Neural progenitor cell (in vitro differentiated cells): Measurements from ENCODE around the gene RRM2. TPM values are rescaled to one million over a fixed set of nuclear protein-coding genes. Genes with fewer than 3 reads are reported as not detected.

Experiments used
- DNase-seq: peaks from one replicate; pipeline ENCODE4 v3.0.0-alpha.2; 2016; ENCODE audit warnings: low spot score
- H2AFZ ChIP-seq: fragments of 200-600 bp; sonication (generic); replicated peaks from 2 replicates; pipeline ENCODE4 v1.6.1; 2016; ENCODE audit warnings: antibody characterized with exemption
- H3F3A ChIP-seq: fragments of 200-600 bp; sonication (generic); 2 replicates; pipeline ENCODE4 v1.6.1; 2016; ENCODE audit warnings: antibody characterized with exemption, low read depth
- H3K27ac ChIP-seq: fragments of 200-600 bp; sonication (generic); 2 replicates; pipeline ENCODE4 v1.5.1; 2016; ENCODE audit warnings: mild to moderate bottlenecking
- H3K27me3 ChIP-seq: fragments of 200-600 bp; sonication (generic); 2 replicates; pipeline ENCODE4 v1.6.1; 2016; ENCODE audit warnings: mild to moderate bottlenecking, moderate library complexity
- H3K36me3 ChIP-seq: fragments of 200-600 bp; sonication (generic); 2 replicates; pipeline ENCODE4 v1.5.1; 2016
- H3K4me1 ChIP-seq: fragments of 200-600 bp; sonication (generic); 2 replicates; pipeline ENCODE4 v1.6.1; 2016; ENCODE audit warnings: mixed run types
- H3K4me2 ChIP-seq: fragments of 200-600 bp; sonication (generic); 2 replicates; pipeline ENCODE4 v1.6.1; 2016
- H3K4me3 ChIP-seq: fragments of 200-600 bp; sonication (generic); 2 replicates; pipeline ENCODE4 v1.5.1; 2016
- H3K79me2 ChIP-seq: fragments of 200-600 bp; sonication (generic); 2 replicates; pipeline ENCODE4 v1.6.1; 2016; ENCODE audit warnings: low read depth
- H3K9ac ChIP-seq: fragments of 200-600 bp; sonication (generic); 2 replicates; pipeline ENCODE4 v1.6.1; 2016
- H3K9me3 ChIP-seq: fragments of 200-600 bp; sonication (generic); 2 replicates; pipeline ENCODE4 v1.5.1; 2016; ENCODE audit warnings: low read depth
- H4K20me1 ChIP-seq: fragments of 200-600 bp; sonication (generic); 2 replicates; pipeline ENCODE4 v1.6.1; 2016; ENCODE audit warnings: low read depth
- H3K27ac Mint-ChIP-seq: 3 replicates; pipeline ENCODE4 v1.8.0; 2021; ENCODE audit warnings: mixed read lengths
- H3K27me3 Mint-ChIP-seq: 2 replicates; pipeline ENCODE4 v1.8.0; 2022; ENCODE audit warnings: low read depth, mild to moderate bottlenecking, inconsistent platforms, moderate library complexity, mixed read lengths; ENCODE audit not compliant: insufficient read depth
- H3K36me3 Mint-ChIP-seq: 3 replicates; pipeline ENCODE4 v1.8.0; 2021; ENCODE audit warnings: mixed read lengths
- H3K4me1 Mint-ChIP-seq: 3 replicates; pipeline ENCODE4 v1.8.0; 2021; ENCODE audit warnings: mixed read lengths
- H3K4me3 Mint-ChIP-seq: 3 replicates; pipeline ENCODE4 v1.8.0; 2021; ENCODE audit warnings: mild to moderate bottlenecking, moderate library complexity, mixed read lengths
- H3K9me3 Mint-ChIP-seq: 3 replicates; pipeline ENCODE4 v1.8.0; 2020; ENCODE audit warnings: mixed read lengths
- CTCF ChIP-seq: fragments of 200-600 bp; sonication (generic); IDR thresholded peaks from 2 replicates; pipeline ENCODE4 v1.5.1; 2017; ENCODE audit warnings: antibody characterized with exemption, mild to moderate bottlenecking
- EZH2 ChIP-seq: fragments of 200-600 bp; sonication (generic); IDR thresholded peaks from 2 replicates; pipeline ENCODE4 v1.6.1; 2017; ENCODE audit warnings: antibody characterized with exemption, mild to moderate bottlenecking, moderate library complexity
- EZH2phosphoT487 ChIP-seq: fragments of 200-600 bp; sonication (generic); IDR thresholded peaks from 2 replicates; pipeline ENCODE4 v1.6.1; 2017; ENCODE audit warnings: antibody characterized with exemption
- total RNA-seq: library from RNA; depleted of rRNA; stranded (reverse); fragments of >200 nt; gene quantifications from 2 replicates; pipeline ENCODE4 v1.2.3, GENCODE V29; 2015; ENCODE audit warnings: low replicate concordance

RRM2 gene
- total RNA-seq, 1 donor from 2014 or later = 66.0 TPM

- H2AFZ ChIP-seq = no peak overlapping the region
- Mint-ChIP-seq H3K36me3 (no peaks in the 10 kb centered on the region), H3K27me3 (peaks cover 41% of the 10 kb centered on the region), H3K4me1 (peaks cover 16% of the 10 kb centered on the region), H3K27ac (no peak overlapping the region), H3K9me3 (no peaks in the 10 kb centered on the region), H3K4me3 (no peak overlapping the region)
- H3K4me1 ChIP-seq = peaks cover 4% of the 10 kb centered on the region
- H3K79me2 ChIP-seq = no peaks in the 10 kb centered on the region
- H3K27ac ChIP-seq = no peak overlapping the region
- no peak for TF ChIP-seq EZH2phosphoT487
- no peak for TF ChIP-seq EZH2
- no peak for TF ChIP-seq CTCF
- H3K27me3 ChIP-seq = peaks cover 54% of the 10 kb centered on the region
- H3F3A ChIP-seq = peaks cover 13% of the 10 kb centered on the region
- H3K9ac ChIP-seq = no peak overlapping the region
- H3K36me3 ChIP-seq = no peaks in the 10 kb centered on the region
- H3K4me2 ChIP-seq = no peak overlapping the region
- peaks cover 5% of the 10 kb centered on the region for H4K20me1 ChIP-seq
- no peak for DNase-seq
- no peaks in the 10 kb centered on the region for H3K9me3 ChIP-seq
- no peak overlapping the region for H3K4me3 ChIP-seq
Measured at GRCh38 chr2:10084223-10084865, 38.2 kb upstream of the RRM2 start.

- Histone ChIP-seq H4K20me1 (peaks cover 5% of the 10 kb centered on the region), H3K4me2 (no peak overlapping the region), H2AFZ (no peak overlapping the region), H3K36me3 (no peaks in the 10 kb centered on the region), H3K9me3 (no peaks in the 10 kb centered on the region), H3K27ac (no peak overlapping the region), H3K4me1 (peaks cover 4% of the 10 kb centered on the region), H3K79me2 (no peaks in the 10 kb centered on the region), H3K27me3 (peaks cover 46% of the 10 kb centered on the region), H3K4me3 (no peak overlapping the region), H3F3A (peaks cover 9% of the 10 kb centered on the region), H3K9ac (no peak overlapping the region)
- TF ChIP-seq EZH2phosphoT487 (no peak), EZH2 (no peak), CTCF (no peak)
- Mint-ChIP-seq H3K27ac (no peak overlapping the region), H3K36me3 (no peaks in the 10 kb centered on the region), H3K27me3 (peaks cover 41% of the 10 kb centered on the region), H3K9me3 (no peaks in the 10 kb centered on the region), H3K4me1 (peaks cover 16% of the 10 kb centered on the region), H3K4me3 (no peak overlapping the region)
- DNase-seq = no peak
Measured at GRCh38 chr2:10085043-10085667, 37.4 kb upstream of the RRM2 start.

- no peak overlapping the region for H3K4me2 ChIP-seq
- H3K27me3 Mint-ChIP-seq = peaks cover 39% of the 10 kb centered on the region
- no peaks in the 10 kb centered on the region for H3K79me2 ChIP-seq
- H3K9ac ChIP-seq = no peak overlapping the region
- H3K27me3 ChIP-seq = peaks cover 41% of the 10 kb centered on the region
- no peaks in the 10 kb centered on the region for H3K9me3 ChIP-seq
- H3K27ac ChIP-seq = no peak overlapping the region
- no peak for DNase-seq
- H3F3A ChIP-seq = peaks cover 5% of the 10 kb centered on the region
- no peak overlapping the region for H3K4me3 ChIP-seq
- TF ChIP-seq CTCF (no peak), EZH2phosphoT487 (no peak), EZH2 (no peak)
- H4K20me1 ChIP-seq = peaks cover 5% of the 10 kb centered on the region
- no peaks in the 10 kb centered on the region for H3K9me3 Mint-ChIP-seq
- no peaks in the 10 kb centered on the region for H3K36me3 ChIP-seq
- peaks cover 1% of the 10 kb centered on the region for H3K4me1 ChIP-seq
- H3K4me1 Mint-ChIP-seq = peaks cover 16% of the 10 kb centered on the region
- H2AFZ ChIP-seq = no peak overlapping the region
- H3K36me3 Mint-ChIP-seq = no peaks in the 10 kb centered on the region
- H3K27ac Mint-ChIP-seq = no peak overlapping the region
- H3K4me3 Mint-ChIP-seq = no peak overlapping the region
Measured at GRCh38 chr2:10085668-10086059, 36.9 kb upstream of the RRM2 start.
